ENCODE results near the gene RAB11A.

DNA sequence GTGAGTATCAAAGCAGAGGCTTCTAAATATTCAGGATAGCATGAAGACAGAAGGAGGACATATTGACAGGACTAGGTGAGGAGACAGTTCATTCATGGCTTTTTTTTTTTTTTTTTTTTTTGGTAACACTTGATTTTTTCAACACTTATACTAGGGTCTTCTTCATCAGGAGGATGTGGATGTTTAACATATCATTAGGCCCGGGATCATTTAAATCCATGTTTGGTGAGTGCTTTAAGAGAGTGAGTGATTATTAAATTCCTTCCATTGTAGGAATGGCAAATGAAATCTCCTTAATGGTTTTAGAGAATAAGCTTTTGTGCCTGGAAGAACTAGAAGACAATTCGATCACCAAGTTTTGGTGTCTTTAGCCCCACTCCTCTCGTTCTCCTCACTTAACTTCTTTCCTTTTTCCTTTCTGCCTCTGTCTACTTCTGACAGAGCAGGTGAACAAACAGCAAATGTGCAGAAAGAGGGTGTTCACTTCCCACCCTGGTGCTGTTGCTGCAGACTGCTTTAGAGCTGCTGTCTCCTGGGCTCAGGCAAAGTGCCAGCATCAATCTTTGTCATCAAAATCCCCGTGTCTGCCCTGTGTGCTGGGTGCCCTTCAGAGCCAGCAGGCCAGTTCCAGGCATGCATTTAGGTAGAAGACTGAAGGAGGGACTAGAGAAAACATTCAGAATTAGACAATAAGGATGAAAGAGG lies 35.6 kb upstream of the RAB11A start:
- TF ChIP-seq GATA2 (IDR thresholded peaks at IDR 0.05; ENCODE audit: low read depth, low read length) (no peak), GATA3 (IDR thresholded peaks at IDR 0.05; ENCODE audit: low read depth, low read length) (no peak)

Data from SH-SY5Y (cell line).